HepG2 (cell line): ENCODE measurements around the gene KCNK6. TPM values are rescaled to one million over a fixed set of nuclear protein-coding genes. Genes with fewer than 3 reads are reported as not detected.

ENCODE experiments used
- ERF ChIP-seq: IDR thresholded peaks from 2 replicates; pipeline ENCODE4 v1.6.1; 2018; ENCODE audit warnings: missing biosample characterization, missing genetic modification reagents
- FOSL2 ChIP-seq: sonication (generic); formaldehyde crosslinking; IDR thresholded peaks from 2 replicates; pipeline ENCODE4 v1.4.0; 2020; ENCODE audit warnings: missing genetic modification reagents
- FOXK1 ChIP-seq: sonication (generic); formaldehyde crosslinking; IDR thresholded peaks from 2 replicates; pipeline ENCODE4 v1.4.0; 2020; ENCODE audit warnings: low read depth, missing genetic modification reagents, borderline replicate concordance
- HNF1B ChIP-seq: sonication (generic); formaldehyde crosslinking; IDR thresholded peaks from 2 replicates; pipeline ENCODE4 v1.5.1; 2020; ENCODE audit warnings: mild to moderate bottlenecking, moderate library complexity, missing genetic modification reagents
- HNRNPL ChIP-seq: fragments of 200-400 bp; formaldehyde crosslinking; IDR thresholded peaks from 2 replicates; pipeline ENCODE4 v1.6.1; 2017; ENCODE audit warnings: mild to moderate bottlenecking, low read depth, low read length
- MIER2 ChIP-seq: IDR thresholded peaks from 2 replicates; pipeline ENCODE4 v1.6.1; 2016; ENCODE audit warnings: missing biosample characterization, missing genetic modification reagents
- MLX ChIP-seq: IDR thresholded peaks from 2 replicates; pipeline ENCODE4 v1.6.1; 2016
- REST ChIP-seq, 2 experiments: IDR thresholded peaks; 2 replicates each; pipeline ENCODE4 v1.6.1; 2011 to 2012; ENCODE audit warnings: low read length in 2 of 2, borderline replicate concordance in 1 of 2, low read depth in 1 of 2, mild to moderate bottlenecking in 1 of 2, moderate library complexity in 1 of 2
- SRY ChIP-seq: sonication (generic); formaldehyde crosslinking; IDR thresholded peaks from 2 replicates; pipeline ENCODE4 v1.8.0; 2022; ENCODE audit warnings: mild to moderate bottlenecking, missing genetic modification reagents
- STAT5B ChIP-seq: sonication (generic); formaldehyde crosslinking; IDR thresholded peaks from 2 replicates; pipeline ENCODE4 v1.4.0; 2020; ENCODE audit warnings: missing genetic modification reagents
- ZBTB38 ChIP-seq: sonication (generic); formaldehyde crosslinking; IDR thresholded peaks from 2 replicates; pipeline ENCODE4 v1.5.1; 2020; ENCODE audit warnings: mild to moderate bottlenecking, missing genetic modification reagents
- ZNF12 ChIP-seq: sonication (generic); formaldehyde crosslinking; IDR thresholded peaks from 2 replicates; pipeline ENCODE4 v1.5.0; 2020; ENCODE audit warnings: missing genetic modification reagents
- ZNF530 ChIP-seq: sonication (generic); formaldehyde crosslinking; IDR thresholded peaks from 2 replicates; pipeline ENCODE4 v1.5.0; 2020; ENCODE audit warnings: low read depth, mild to moderate bottlenecking, missing genetic modification reagents
- ZNF670 ChIP-seq: sonication (generic); formaldehyde crosslinking; IDR thresholded peaks from 2 replicates; pipeline ENCODE4 v1.8.0; 2022; ENCODE audit warnings: mild to moderate bottlenecking, missing genetic modification reagents, borderline replicate concordance
- ZSCAN12 ChIP-seq: sonication (generic); formaldehyde crosslinking; IDR thresholded peaks from 2 replicates; pipeline ENCODE4 v1.9.0; 2021; ENCODE audit warnings: mild to moderate bottlenecking, missing genetic modification reagents
- ZSCAN5A ChIP-seq: sonication (generic); formaldehyde crosslinking; IDR thresholded peaks from 2 replicates; pipeline ENCODE4 v1.8.0; 2022; ENCODE audit warnings: mild to moderate bottlenecking, missing genetic modification reagents, borderline replicate concordance
- polyA plus RNA-seq, 8 experiments: library from polyadenylated mRNA; depleted of rRNA in 3 of 8; stranded (reverse) in 7 of 8; unstranded in 1 of 8; fragments of >200 nt; fragmentation: Illumina TruSeq in 4 of 8; extraction: Trizol in 4 of 8; gene quantifications; 2 replicates each; pipeline versions ENCODE4 v1.2.1 to v1.2.3, GENCODE V29; 2011 to 2016; ENCODE audit warnings: low read depth in 4 of 8, missing spikeins in 1 of 8, mixed read lengths in 1 of 8; ENCODE audit not compliant: insufficient read depth in 1 of 8
- total RNA-seq, 5 experiments: library from RNA; depleted of rRNA; stranded (reverse); fragments of >200 nt; fragmentation: Illumina TruSeq; extraction: Trizol; gene quantifications; 2 replicates each; pipeline ENCODE4 v1.2.3, GENCODE V29; 2016; ENCODE audit warnings: low read depth in 1 of 5
- TF ChIP-seq, protein P1 (sequence below): sonication (generic); formaldehyde crosslinking; IDR thresholded peaks from 2 replicates; pipeline ENCODE4 v1.8.0; 2022; ENCODE audit warnings: missing genetic modification reagents, mild to moderate bottlenecking, inconsistent platforms, borderline replicate concordance
- TF ChIP-seq, protein P2 (sequence below): sonication (generic); formaldehyde crosslinking; conservative IDR thresholded peaks from 2 replicates; pipeline ENCODE4 v1.4.0; 2020; ENCODE audit warnings: missing genetic modification reagents

Gene KCNK6
- total and polyA plus RNA-seq, 2 of the 13 experiments (the other 11 are each of a cell fraction or from before 2014, with no cell fraction given), result 0.03 TPM; not detected in 1

DNA sequence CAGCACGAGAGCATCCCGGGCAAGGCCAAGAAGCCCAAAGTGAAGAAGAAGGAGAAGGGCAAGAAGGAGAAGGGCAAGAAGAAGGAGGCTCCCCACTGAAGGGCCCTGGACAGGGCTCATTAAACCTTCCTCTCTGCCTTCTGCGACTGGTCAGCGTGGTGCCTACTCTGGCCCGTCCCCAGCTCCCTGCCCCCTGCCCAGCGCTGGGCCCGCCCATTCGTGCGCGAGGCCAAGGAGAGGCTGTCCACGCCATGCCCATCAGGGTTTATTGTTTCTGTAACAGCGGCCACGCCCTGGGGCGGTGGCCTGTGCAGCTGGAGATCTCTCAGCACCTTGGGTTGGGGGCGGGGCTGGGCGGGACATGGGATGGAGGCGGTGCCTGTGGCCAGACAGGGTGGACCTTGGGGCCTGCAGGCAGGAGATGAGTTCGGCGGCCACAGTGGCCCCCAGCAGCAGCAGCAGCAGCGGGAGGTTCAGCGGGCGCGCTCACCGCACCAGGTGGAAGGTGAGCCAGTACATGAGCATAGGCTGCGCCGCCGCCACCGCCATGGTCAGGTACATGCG, 14.7 kb upstream of the KCNK6 start (continued):
- TF ChIP-seq HNF1B (CRISPR knock-in tag) (no peak), MIER2 (CRISPR knock-in tag) (no peak), ZSCAN12 (CRISPR knock-in tag) (no peak), REST (IDR thresholded peaks at IDR 0.05; ENCODE audit: borderline replicate concordance in 1 of 2, low read depth in 1 of 2, low read length in 2 of 2) (no peak), FOSL2 (CRISPR knock-in tag) (peak; percentile 26; the same call in 1 of the 2 replicates), MLX (CRISPR knock-in tag) (no peak), FOXK1 (CRISPR knock-in tag) (no peak), ZBTB38 (peak; percentile 82), ZSCAN5A (no peak), SRY (no peak), STAT5B (CRISPR knock-in tag) (no peak), ERF (CRISPR knock-in tag) (no peak), ZNF12 (CRISPR knock-in tag) (no peak), ZNF670 (CRISPR knock-in tag) (no peak), ZNF530 (CRISPR knock-in tag) (no peak), HNRNPL (no peak)
- TF ChIP-seq, protein P1, sequence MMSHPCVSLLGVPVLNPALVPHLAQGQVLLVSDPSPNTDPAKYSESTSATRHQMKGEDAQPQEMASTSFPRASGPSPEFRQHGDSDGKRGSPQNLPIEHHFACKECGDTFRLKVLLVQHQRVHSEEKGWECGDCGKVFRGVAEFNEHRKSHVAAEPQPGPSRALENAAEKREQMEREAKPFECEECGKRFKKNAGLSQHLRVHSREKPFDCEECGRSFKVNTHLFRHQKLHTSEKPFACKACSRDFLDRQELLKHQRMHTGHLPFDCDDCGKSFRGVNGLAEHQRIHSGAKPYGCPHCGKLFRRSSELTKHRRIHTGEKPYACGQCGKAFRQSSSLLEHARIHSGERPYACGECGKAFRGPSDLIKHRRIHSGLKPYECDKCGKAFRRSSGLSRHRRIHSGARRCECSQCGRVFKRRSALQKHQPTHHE, result no peak
- TF ChIP-seq, protein P2, sequence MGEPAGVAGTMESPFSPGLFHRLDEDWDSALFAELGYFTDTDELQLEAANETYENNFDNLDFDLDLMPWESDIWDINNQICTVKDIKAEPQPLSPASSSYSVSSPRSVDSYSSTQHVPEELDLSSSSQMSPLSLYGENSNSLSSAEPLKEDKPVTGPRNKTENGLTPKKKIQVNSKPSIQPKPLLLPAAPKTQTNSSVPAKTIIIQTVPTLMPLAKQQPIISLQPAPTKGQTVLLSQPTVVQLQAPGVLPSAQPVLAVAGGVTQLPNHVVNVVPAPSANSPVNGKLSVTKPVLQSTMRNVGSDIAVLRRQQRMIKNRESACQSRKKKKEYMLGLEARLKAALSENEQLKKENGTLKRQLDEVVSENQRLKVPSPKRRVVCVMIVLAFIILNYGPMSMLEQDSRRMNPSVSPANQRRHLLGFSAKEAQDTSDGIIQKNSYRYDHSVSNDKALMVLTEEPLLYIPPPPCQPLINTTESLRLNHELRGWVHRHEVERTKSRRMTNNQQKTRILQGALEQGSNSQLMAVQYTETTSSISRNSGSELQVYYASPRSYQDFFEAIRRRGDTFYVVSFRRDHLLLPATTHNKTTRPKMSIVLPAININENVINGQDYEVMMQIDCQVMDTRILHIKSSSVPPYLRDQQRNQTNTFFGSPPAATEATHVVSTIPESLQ (CRISPR knock-in tag), result no peak
